HEK293 (cell line): ENCODE measurements around the gene CAMK2G.

ENCODE experiments used
- CTCF ChIA-PET: fragments of 350-600 bp; formaldehyde crosslinking; extraction: SDS; loops from one replicate; lab custom pipeline; 2021; ENCODE audit warnings: antibody characterized with exemption; lab: Yijun Ruan, JAX
- POLR2A ChIA-PET: fragments of 300-600 bp; formaldehyde crosslinking; extraction: SDS; loops from one replicate; lab custom pipeline; 2020; ENCODE audit warnings: antibody characterized with exemption, inconsistent platforms; lab: Yijun Ruan, JAX
- H3K27ac ChIP-seq: fragments of 200-500 bp; sonication (Bioruptor generic); 2 replicates; pipeline ENCODE4 v1.5.1; 2014; ENCODE audit warnings: low read depth, low read length, control low read depth, inconsistent platforms; ENCODE audit errors: extremely low read depth
- H3K36me3 ChIP-seq, 2 experiments: fragments of 200-500 bp in 1 of 2; sonication (Bioruptor generic) in 1 of 2; 1 replicate in 1 of 2; 2 replicates in 1 of 2; pipeline ENCODE4 v1.5.1; 2014 to 2017; ENCODE audit warnings: inconsistent platforms in 2 of 2, low read length in 2 of 2; ENCODE audit not compliant: control insufficient read depth in 2 of 2, insufficient read depth in 1 of 2
- H3K4me1 ChIP-seq: fragments of 200-500 bp; sonication (Bioruptor generic); 2 replicates; pipeline ENCODE4 v1.5.1; 2014; ENCODE audit warnings: mild to moderate bottlenecking, low read length, inconsistent platforms; ENCODE audit not compliant: control insufficient read depth, insufficient read depth
- H3K4me3 ChIP-seq: 2 replicates; pipeline ENCODE4 v1.5.1; 2011; ENCODE audit warnings: low read depth, mild to moderate bottlenecking, control low read depth, low read length, moderate library complexity
- H3K9me3 ChIP-seq: fragments of 200-500 bp; sonication (Bioruptor generic); 2 replicates; pipeline ENCODE4 v1.5.1; 2014; ENCODE audit warnings: low read depth, low read length, inconsistent platforms; ENCODE audit not compliant: control insufficient read depth, insufficient read depth
- AEBP2 ChIP-seq: fragments of 450-650 bp; formaldehyde crosslinking; IDR thresholded peaks from 2 replicates; pipeline ENCODE4 v1.5.1; 2016; ENCODE audit warnings: missing biosample characterization, missing genetic modification characterization, borderline replicate concordance
- KLF1 ChIP-seq: fragments of 450-650 bp; formaldehyde crosslinking; IDR thresholded peaks from 2 replicates; pipeline ENCODE4 v1.5.1; 2016; ENCODE audit warnings: missing biosample characterization, missing genetic modification characterization
- KLF7 ChIP-seq: fragments of 450-650 bp; formaldehyde crosslinking; IDR thresholded peaks from 2 replicates; pipeline ENCODE4 v1.5.1; 2016; ENCODE audit warnings: missing biosample characterization, missing genetic modification characterization, borderline replicate concordance
- REPIN1 ChIP-seq: fragments of 450-650 bp; formaldehyde crosslinking; IDR thresholded peaks from 2 replicates; pipeline ENCODE4 v1.5.1; 2017; ENCODE audit warnings: missing biosample characterization, missing genetic modification characterization, low read depth
- WT1 ChIP-seq: fragments of 450-650 bp; formaldehyde crosslinking; IDR thresholded peaks from 2 replicates; pipeline ENCODE4 v1.5.1; 2016; ENCODE audit warnings: missing biosample characterization, missing genetic modification characterization
- ZFP3 ChIP-seq: fragments of 450-650 bp; formaldehyde crosslinking; IDR thresholded peaks from 2 replicates; pipeline ENCODE4 v1.5.1; 2016; ENCODE audit warnings: low read depth, missing biosample characterization, missing genetic modification characterization
- ZIC2 ChIP-seq: fragments of 450-650 bp; formaldehyde crosslinking; IDR thresholded peaks from 2 replicates; pipeline ENCODE4 v1.5.1; 2016; ENCODE audit warnings: missing biosample characterization, missing genetic modification characterization
- ZNF140 ChIP-seq: fragments of 450-650 bp; formaldehyde crosslinking; IDR thresholded peaks from 2 replicates; pipeline ENCODE4 v1.5.1; 2016; ENCODE audit warnings: missing biosample characterization, missing genetic modification characterization
- ZNF169 ChIP-seq: fragments of 450-650 bp; formaldehyde crosslinking; IDR thresholded peaks from 2 replicates; pipeline ENCODE4 v1.5.1; 2016; ENCODE audit warnings: missing biosample characterization, missing genetic modification characterization
- ZNF23 ChIP-seq: fragments of 450-650 bp; formaldehyde crosslinking; IDR thresholded peaks from 2 replicates; pipeline ENCODE4 v1.5.1; 2016; ENCODE audit warnings: missing biosample characterization, missing genetic modification characterization, borderline replicate concordance
- ZNF416 ChIP-seq: fragments of 450-650 bp; formaldehyde crosslinking; IDR thresholded peaks from 2 replicates; pipeline ENCODE4 v1.5.1; 2016; ENCODE audit warnings: missing biosample characterization, missing genetic modification characterization
- ZNF513 ChIP-seq: fragments of 450-650 bp; IDR thresholded peaks from 2 replicates; pipeline ENCODE4 v1.5.1; 2018; ENCODE audit warnings: missing biosample characterization, missing genetic modification characterization
- ZNF544 ChIP-seq: fragments of 450-650 bp; formaldehyde crosslinking; IDR thresholded peaks from 2 replicates; pipeline ENCODE4 v1.5.0; 2017; ENCODE audit warnings: missing biosample characterization, missing genetic modification characterization
- ZNF580 ChIP-seq: fragments of 450-650 bp; formaldehyde crosslinking; IDR thresholded peaks from 2 replicates; pipeline ENCODE4 v1.5.1; 2016; ENCODE audit warnings: missing biosample characterization, missing genetic modification characterization
- ZNF677 ChIP-seq: fragments of 450-650 bp; IDR thresholded peaks from 2 replicates; pipeline ENCODE4 v1.5.0; 2018; ENCODE audit warnings: missing biosample characterization, mild to moderate bottlenecking, missing genetic modification characterization, moderate library complexity
- ZNF747 ChIP-seq: fragments of 450-650 bp; formaldehyde crosslinking; IDR thresholded peaks from 2 replicates; pipeline ENCODE4 v1.5.1; 2016; ENCODE audit warnings: missing biosample characterization, missing genetic modification characterization
- ZSCAN16 ChIP-seq: fragments of 450-650 bp; formaldehyde crosslinking; IDR thresholded peaks from 2 replicates; pipeline ENCODE4 v1.5.1; 2016; ENCODE audit warnings: missing biosample characterization, missing genetic modification characterization

The CAMK2G gene

GRCh38 chr10:73841061-73841421, 33.3 kb downstream of the CAMK2G start:
- Histone ChIP-seq H3K9me3 (no peaks in the 10 kb centered on the region), H3K36me3 (peaks cover 7 to 67% of the 10 kb centered on the region in 2 experiments; a peak in 2 of 3 replicates), H3K4me3 (no peak overlapping the region), H3K4me1 (no peaks in the 10 kb centered on the region)
- ChIA-PET POLR2A (no interaction called here), CTCF (interaction anchor here (1.1 to 2.0 kb wide), 2 partner anchors 8 to 38 kb away, joined by 5 to 6 read pairs; no protein-coding TSS in a partner anchor)
- TF ChIP-seq ZIC2 (tag by site-specific recombination), result 0 out of 2 replicates have a peak, but pooled peaks have one; percentile 13
- TF ChIP-seq ZNF544, result no peak
- TF ChIP-seq, all 188 proteins: peak for 1
- H3K27ac ChIP-seq, result no peak overlapping the region

GRCh38 chr10:73840403-73841060, 33.8 kb downstream of the CAMK2G start:
- Histone ChIP-seq H3K36me3 (peaks cover 7 to 66% of the 10 kb centered on the region in 2 experiments; a peak in 2 of 3 replicates), H3K9me3 (no peaks in the 10 kb centered on the region), H3K4me3 (no peak overlapping the region), H3K27ac (no peak overlapping the region), H3K4me1 (no peaks in the 10 kb centered on the region)
- TF ChIP-seq ZNF677 (tag by site-specific recombination), result no peak
- no peak for TF ChIP-seq REPIN1 (tag by site-specific recombination)
- POLR2A ChIA-PET, result no interaction called here
- CTCF ChIA-PET, result interaction anchor here (1.1 to 2.0 kb wide), 2 partner anchors 8 to 38 kb away, joined by 5 to 6 read pairs; no protein-coding TSS in a partner anchor

GRCh38 chr10:73840056-73840402, 34.3 kb downstream of the CAMK2G start:
- POLR2A ChIA-PET, result no interaction called here

GRCh38 chr10:73839276-73839966, 34.9 kb downstream of the CAMK2G start:
- peaks cover 3 to 70% of the 10 kb centered on the region in 2 experiments; a peak in 2 of 3 replicates for H3K36me3 ChIP-seq
- no peaks in the 10 kb centered on the region for H3K9me3 ChIP-seq
- ChIA-PET CTCF (interaction anchor here (0.5 to 2.0 kb wide), 4 partner anchors 9 to 40 kb away, joined by 3 to 6 read pairs (median 3); no protein-coding TSS in a partner anchor), POLR2A (no interaction called here)
- no peak overlapping the region for H3K27ac ChIP-seq
- TF ChIP-seq WT1, result no peak
- TF ChIP-seq ZNF580 (tag by site-specific recombination), result no peak
- TF ChIP-seq KLF7 (tag by site-specific recombination), result no peak
- no peak for TF ChIP-seq ZFP3 (tag by site-specific recombination)
- no peak overlapping the region for H3K4me3 ChIP-seq
- H3K4me1 ChIP-seq, result no peaks in the 10 kb centered on the region

More at GRCh38 chr10:73840056-73840402, 34.3 kb downstream of the CAMK2G start:
- no peaks in the 10 kb centered on the region for H3K9me3 ChIP-seq
- TF ChIP-seq ZNF416 (tag by site-specific recombination) (no peak), ZNF513 (no peak)
- peaks cover 4 to 66% of the 10 kb centered on the region in 2 experiments; a peak in 2 of 3 replicates for H3K36me3 ChIP-seq
- no peaks in the 10 kb centered on the region for H3K4me1 ChIP-seq
- CTCF ChIA-PET, result interaction anchor here (2.0 kb wide), 1 partner anchor 9 kb away, joined by 6 read pairs; no protein-coding TSS in a partner anchor
- H3K4me3 ChIP-seq, result no peak overlapping the region
- H3K27ac ChIP-seq, result no peak overlapping the region

GRCh38 chr10:73838827-73839226, 35.5 kb downstream of the CAMK2G start:
- Histone ChIP-seq H3K9me3 (no peaks in the 10 kb centered on the region), H3K4me3 (no peak overlapping the region), H3K4me1 (no peaks in the 10 kb centered on the region), H3K27ac (no peak overlapping the region), H3K36me3 (peaks cover 0 to 70% of the 10 kb centered on the region in 2 experiments; a peak in 2 of 3 replicates)
- CTCF ChIA-PET, result interaction anchor here (0.5 to 1.1 kb wide), 4 partner anchors 10 to 41 kb away, joined by 3 read pairs; no protein-coding TSS in a partner anchor
- POLR2A ChIA-PET, result no interaction called here
- TF ChIP-seq AEBP2 (tag by site-specific recombination) (no peak), ZNF140 (tag by site-specific recombination) (no peak), ZNF513 (no peak), ZNF747 (no peak), ZNF544 (no peak), KLF1 (tag by site-specific recombination) (no peak), ZSCAN16 (tag by site-specific recombination) (no peak), ZNF169 (tag by site-specific recombination) (no peak), ZNF23 (tag by site-specific recombination) (no peak)
